Measurements from ENCODE around the gene MDC1.
"Not testable (repeated sequence)": the region's sequence is repeated elsewhere in the genome, so short reads cannot be mapped to it uniquely, and the experiment has no call there.

MDC1 gene

DNA sequence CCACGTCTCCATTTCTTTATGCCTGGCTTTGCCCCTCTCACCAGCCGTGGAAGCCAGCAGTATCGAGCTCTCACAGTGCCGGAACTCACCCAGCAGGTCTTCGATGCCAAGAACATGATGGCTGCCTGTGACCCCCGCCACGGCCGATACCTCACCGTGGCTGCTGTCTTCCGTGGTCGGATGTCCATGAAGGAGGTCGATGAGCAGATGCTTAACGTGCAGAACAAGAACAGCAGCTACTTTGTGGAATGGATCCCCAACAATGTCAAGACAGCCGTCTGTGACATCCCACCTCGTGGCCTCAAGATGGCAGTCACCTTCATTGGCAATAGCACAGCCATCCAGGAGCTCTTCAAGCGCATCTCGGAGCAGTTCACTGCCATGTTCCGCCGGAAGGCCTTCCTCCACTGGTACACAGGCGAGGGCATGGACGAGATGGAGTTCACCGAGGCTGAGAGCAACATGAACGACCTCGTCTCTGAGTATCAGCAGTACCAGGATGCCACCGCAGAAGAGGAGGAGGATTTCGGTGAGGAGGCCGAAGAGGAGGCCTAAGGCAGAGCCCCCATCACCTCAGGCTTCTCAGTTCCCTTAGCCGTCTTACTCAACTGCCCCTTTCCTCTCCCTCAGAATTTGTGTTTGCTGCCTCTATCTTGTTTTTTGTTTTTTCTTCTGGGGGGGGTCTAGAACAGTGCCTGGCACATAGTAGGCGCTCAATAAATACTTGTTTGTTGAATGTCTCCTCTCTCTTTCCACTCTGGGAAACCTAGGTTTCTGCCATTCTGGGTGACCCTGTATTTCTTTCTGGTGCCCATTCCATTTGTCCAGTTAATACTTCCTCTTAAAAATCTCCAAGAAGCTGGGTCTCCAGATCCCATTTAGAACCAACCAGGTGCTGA is 7.0 kb upstream of the MDC1 start:
- not testable (repeated sequence) for DNase-seq

GRCh38 chr6:30723159-30723842 is 6.2 kb upstream of the MDC1 start:
- not testable (repeated sequence) for DNase-seq

GRCh38 chr6:30722280-30723112 is 5.4 kb upstream of the MDC1 start:
- peak; percentile 87 for DNase-seq

GRCh38 chr6:30722025-30722279 is 4.9 kb upstream of the MDC1 start:
- not testable (repeated sequence) for DNase-seq

DNA sequence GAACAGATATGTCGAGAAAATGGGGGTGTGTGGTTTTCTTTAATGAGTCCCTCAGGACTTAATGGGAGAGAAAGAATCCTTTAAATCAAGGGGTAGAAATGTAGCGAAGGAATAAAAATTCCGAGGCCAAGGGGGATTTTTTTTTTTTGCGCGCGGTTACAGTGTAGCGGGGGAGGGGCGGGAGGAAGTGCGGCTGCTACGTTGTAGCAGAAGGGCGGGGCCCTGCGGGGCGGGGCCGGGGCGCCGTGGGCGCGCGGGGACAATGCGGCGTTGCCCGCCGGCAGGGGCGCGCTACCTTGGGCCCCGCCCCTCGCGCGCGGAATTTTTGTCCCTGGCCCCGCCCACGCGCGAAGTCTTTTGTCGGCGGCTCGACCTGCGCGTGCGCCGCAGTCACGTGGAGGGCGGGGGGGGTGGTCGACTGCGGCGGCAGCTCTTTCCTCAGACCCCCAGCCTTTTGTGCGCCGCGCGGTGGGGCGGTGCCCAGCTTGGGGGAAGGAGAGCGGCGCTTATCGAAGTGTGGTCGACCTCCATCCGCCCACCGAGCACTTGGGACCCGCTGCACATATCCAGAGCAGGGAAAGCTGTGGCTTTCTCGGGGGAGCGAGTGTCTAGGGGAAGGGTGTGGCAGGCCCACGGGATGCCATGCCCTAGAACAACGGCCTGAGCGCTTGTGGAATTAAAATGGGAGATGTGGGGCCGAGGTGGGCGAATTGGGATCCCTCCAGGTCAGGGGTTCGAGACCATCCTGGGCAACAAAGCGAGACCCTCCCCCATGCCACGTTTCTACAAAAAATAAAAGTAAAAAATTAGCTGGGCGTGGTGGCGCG is 4.3 kb upstream of the MDC1 start:
- DNase-seq, result peak; percentile 96

- peak; percentile 58 for DNase-seq
These were observed 3.7 kb upstream of the MDC1 start for GRCh38 chr6:30720738-30721197.

GRCh38 chr6:30719791-30720737 is 3.0 kb upstream of the MDC1 start, which contains the start of gene TUBB:
TSS of gene TUBB (plus strand) at chr6:30720352. CDS start at chr6:30720507, 155 bp downstream.
- peak; percentile 95 for DNase-seq

- DNase-seq, result no peak
These were observed 2.3 kb upstream of the MDC1 start for GRCh38 chr6:30719356-30719755.

DNA sequence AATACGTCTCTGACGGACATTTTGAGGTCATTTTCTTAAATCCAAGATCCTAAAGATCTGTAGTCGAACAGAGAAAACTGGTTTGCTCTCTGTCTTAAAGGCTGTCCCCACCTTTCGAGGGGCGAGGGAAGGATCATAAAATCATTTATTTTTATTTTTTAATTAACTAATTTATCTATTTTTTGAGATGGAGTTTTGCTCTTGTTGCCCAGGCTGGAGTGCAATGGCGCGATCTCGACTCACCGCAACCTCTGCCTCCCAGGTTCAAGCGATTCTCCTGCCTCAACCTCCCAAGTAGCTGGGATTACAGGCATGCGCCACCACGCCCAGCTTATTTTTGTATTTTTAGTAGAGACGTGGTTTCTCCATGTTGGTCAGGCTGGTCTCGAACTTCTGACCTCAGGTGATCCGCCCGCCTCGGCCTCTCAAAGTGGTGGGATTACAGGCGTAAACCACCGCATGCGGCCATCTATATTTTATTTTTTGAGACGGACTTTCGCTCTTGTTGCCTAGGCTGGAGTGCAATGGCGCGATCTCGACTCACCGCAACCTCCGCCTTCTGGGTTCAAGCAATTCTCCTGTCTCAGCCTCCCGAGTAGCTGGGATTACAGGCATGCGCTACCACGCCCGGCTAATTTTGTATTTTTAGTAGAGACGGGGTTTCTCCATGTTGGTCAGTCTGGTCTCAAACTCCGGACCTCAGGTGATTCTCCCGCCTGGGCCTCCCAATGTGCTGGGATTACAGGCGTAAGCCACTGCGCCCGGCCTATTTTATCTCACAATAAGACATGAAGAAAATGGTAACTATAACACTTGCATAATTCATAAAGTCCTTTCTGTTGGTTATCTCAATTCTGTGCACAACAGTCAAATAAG is 1.0 kb upstream of the MDC1 start:
- DNase-seq, result not testable (repeated sequence)

- DNase-seq, result no peak
These were observed 277 bp downstream of the MDC1 start for GRCh38 chr6:30716879-30717128.

- DNase-seq, result no peak
These were observed 2.8 kb downstream of the MDC1 start for GRCh38 chr6:30714263-30714662.

DNA sequence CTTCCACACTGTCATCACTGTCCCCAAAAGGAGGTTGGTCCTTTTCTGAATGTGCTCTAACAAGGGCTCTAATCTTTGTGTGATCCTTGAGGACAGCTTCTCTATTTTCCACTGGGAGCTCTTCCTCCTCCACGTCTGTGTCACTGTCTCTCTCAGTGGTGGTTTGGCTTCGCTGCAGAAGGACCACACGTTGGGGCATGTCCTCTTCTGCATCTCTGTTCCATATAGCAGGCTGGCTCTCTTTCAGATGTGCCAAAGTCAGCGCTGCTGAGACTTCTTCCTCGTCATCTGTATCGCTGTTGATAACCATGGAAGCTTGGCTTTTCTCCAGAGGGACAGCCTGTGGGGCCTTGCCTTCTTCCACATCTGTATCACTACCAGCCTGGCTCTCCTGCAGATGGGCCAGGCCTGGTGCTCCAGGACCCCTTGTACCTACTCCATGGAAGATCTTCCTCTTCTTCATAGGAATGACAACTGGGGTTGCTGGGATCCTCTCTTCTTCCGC is 4.6 kb downstream of the MDC1 start:
- DNase-seq, result no peak

DNA sequence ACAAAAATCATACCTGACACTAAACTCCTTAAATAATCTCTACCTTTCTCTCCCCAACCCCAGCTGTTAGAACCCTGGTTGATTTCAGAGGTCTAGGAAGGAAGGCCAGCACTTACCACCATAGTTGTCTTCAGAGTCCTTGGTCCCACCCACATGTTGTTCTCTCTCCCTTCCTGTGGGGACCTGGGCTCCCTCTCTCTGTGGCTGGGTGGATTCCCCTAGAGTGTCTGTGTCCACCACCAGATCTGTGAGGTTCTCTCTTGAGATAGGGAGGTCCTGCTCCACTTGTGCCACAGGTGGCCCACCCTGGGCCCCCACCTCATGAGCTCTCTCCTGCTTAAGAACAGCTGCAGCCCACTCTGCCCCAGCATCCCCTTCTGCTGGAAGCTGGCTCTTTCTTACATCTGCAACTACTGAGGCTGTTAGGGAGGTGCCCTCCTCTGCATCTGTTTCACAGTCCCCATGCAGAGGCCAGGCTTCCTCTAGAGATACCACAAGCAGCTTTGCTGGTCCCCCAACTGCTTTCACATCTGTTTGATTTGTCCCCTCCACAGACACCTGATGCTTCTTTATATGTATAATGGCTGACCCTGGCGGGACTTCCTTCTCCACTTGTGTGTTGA is 5.2 kb downstream of the MDC1 start:
- no peak for DNase-seq

- DNase-seq, result no peak
These were observed 7.8 kb downstream of the MDC1 start for GRCh38 chr6:30709101-30709868.

- DNase-seq, result no peak
These were observed 9.7 kb downstream of the MDC1 start for GRCh38 chr6:30707281-30707850.

DNA sequence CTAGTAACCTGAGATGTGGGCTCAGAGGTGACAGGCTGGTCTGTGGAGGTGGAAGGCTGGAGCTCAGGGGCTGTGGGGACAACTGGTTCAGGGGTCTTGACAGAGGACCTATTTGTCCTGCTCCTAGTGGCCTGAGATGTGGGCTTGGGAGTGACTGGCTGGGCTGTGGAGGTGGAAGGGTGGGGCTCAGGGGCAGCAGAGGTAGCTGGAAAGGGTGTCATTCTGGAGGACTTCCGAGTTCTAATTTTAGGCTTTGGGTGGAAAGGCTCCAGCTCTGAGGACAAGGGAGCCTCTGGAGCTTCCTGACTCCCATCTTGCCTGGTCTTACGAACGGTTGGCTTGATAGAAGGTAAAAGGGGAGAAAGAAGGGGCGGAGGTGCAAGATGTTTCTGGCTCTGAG is 11.5 kb downstream of the MDC1 start:
- no peak for DNase-seq

GRCh38 chr6:30703821-30704220 is 13.3 kb downstream of the MDC1 start:
- DNase-seq, result no peak

GRCh38 chr6:30703011-30703410 is 14.1 kb downstream of the MDC1 start:
- DNase-seq, result no peak

GRCh38 chr6:30700340-30700739 is 16.7 kb downstream of the MDC1 start:
- no peak for DNase-seq
